Stimulated activated CD8-positive, alpha-beta memory T cell treated with anti-CD3 and anti-CD28 coated beads, Interleukin-12 subunit alpha, Interleukin-12 subunit beta, amount 100 ng/mL, for 4 hours (primary cell): Measurements from ENCODE around the gene PAFAH1B2.

Experiments
- DNase-seq: peaks from one replicate; pipeline ENCODE4 v3.0.0-alpha.2; 2020; ENCODE audit warnings: low read depth

PAFAH1B2 gene

DNA sequence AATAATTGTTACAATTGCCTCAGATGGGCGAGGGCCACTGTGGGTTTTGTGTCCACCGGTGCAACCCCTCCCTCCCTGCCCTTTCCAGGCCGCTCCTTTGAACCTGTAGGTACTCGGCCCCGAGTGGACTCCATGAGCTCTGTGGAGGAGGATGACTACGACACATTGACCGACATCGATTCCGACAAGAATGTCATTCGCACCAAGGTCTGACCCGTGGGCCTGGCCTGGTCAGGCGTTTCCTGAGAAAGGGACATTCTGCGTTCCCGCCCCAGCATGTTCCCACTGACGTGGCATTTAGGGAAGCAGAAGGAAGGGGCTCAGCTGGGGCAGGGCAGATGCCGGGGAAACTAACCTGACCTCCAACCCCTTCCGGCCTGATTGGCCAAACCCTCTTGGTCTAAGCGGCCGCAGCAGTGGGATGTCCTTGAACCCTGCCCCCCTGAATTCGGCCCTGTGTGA is 44.6 kb downstream of the PAFAH1B2 start:
- DNase-seq: no peak

DNA sequence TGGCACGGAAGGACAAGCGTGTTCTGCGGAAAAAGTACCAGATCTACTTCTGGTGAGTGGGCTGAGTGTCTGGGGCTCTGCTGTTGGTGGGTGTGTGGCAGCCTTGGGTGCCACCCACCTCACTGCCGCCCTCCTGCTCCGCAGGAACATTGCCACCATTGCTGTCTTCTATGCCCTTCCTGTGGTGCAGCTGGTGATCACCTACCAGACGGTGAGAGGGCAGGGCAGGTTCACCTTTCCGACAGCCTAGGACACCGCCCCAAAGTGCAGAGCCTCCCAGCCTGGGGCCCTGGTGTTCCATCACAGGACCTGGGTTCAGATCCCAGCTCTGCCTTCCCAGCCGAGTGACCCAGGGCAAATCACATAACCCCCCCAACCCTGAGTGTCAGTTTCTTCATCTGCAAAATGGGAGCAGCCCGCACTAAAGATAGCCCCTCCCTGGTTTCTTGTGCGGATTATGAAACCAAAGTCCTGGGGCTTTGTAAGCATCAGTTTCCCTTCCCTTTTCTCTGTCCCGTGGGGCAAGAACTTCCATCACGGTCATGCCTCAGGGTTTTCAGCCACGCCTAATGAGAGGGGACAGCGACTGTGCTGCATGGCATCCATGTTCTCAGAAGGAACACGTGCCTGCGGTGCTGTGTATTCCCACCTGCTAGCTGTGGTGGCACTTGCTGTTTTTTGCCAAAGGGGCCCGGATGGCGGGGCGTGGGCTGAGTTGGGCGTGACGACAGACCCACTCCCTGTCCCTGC is 45.3 kb downstream of the PAFAH1B2 start:
- no peak for DNase-seq

GRCh38 chr11:117189941-117190544 is 46.0 kb downstream of the PAFAH1B2 start:
- DNase-seq: no peak

GRCh38 chr11:117191680-117192400 is 47.8 kb downstream of the PAFAH1B2 start:
- DNase-seq: no peak

- no peak for DNase-seq
Observed at GRCh38 chr11:117192401-117192875, 48.4 kb downstream of the PAFAH1B2 start.

- DNase-seq: no peak
Observed at GRCh38 chr11:117193130-117194020, 49.3 kb downstream of the PAFAH1B2 start.

GRCh38 chr11:117194267-117194666 is 50.2 kb downstream of the PAFAH1B2 start:
- no peak for DNase-seq

- DNase-seq: no peak
Observed at GRCh38 chr11:117195258-117195657, 51.2 kb downstream of the PAFAH1B2 start.

DNA sequence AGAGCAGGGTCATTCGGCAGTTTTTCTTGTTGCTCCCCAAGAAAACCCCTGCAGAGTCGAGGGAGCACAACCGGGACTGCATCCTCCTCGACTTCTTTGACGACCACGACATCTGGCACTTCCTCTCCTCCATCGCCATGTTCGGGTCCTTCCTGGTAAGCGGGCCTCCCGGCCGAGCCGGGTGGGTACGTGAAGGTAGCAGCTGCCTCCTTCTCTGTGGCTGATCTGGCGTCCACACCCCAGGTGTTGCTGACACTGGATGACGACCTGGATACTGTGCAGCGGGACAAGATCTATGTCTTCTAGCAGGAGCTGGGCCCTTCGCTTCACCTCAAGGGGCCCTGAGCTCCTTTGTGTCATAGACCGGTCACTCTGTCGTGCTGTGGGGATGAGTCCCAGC is 51.7 kb downstream of the PAFAH1B2 start:
- DNase-seq: no peak

DNA sequence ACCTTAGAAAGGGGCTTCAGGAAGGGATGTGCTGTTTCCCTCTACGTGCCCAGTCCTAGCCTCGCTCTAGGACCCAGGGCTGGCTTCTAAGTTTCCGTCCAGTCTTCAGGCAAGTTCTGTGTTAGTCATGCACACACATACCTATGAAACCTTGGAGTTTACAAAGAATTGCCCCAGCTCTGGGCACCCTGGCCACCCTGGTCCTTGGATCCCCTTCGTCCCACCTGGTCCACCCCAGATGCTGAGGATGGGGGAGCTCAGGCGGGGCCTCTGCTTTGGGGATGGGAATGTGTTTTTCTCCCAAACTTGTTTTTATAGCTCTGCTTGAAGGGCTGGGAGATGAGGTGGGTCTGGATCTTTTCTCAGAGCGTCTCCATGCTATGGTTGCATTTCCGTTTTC is 52.9 kb downstream of the PAFAH1B2 start:
- no peak for DNase-seq

GRCh38 chr11:117197516-117198456 is 53.7 kb downstream of the PAFAH1B2 start:
- no peak for DNase-seq

DNA sequence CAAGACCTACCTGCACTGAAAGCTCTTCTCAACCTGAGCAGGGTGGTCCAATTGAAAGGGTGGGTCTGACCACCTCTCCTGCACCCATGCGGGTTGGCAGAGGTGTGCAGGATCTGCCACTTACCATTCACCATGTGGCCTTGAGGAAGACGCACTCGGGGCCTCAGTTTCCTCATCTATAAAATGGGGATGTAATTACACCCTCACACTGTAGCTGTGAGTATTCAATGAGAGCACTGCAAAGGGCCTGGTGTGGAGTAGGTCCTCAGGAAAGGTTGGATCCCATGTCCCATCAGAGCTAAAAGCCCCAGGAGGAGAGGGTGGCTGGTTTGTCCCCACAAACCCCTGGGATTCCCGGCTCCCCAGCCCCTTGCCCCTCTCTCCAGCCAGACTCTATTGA is 54.5 kb downstream of the PAFAH1B2 start:
- no peak for DNase-seq

DNA sequence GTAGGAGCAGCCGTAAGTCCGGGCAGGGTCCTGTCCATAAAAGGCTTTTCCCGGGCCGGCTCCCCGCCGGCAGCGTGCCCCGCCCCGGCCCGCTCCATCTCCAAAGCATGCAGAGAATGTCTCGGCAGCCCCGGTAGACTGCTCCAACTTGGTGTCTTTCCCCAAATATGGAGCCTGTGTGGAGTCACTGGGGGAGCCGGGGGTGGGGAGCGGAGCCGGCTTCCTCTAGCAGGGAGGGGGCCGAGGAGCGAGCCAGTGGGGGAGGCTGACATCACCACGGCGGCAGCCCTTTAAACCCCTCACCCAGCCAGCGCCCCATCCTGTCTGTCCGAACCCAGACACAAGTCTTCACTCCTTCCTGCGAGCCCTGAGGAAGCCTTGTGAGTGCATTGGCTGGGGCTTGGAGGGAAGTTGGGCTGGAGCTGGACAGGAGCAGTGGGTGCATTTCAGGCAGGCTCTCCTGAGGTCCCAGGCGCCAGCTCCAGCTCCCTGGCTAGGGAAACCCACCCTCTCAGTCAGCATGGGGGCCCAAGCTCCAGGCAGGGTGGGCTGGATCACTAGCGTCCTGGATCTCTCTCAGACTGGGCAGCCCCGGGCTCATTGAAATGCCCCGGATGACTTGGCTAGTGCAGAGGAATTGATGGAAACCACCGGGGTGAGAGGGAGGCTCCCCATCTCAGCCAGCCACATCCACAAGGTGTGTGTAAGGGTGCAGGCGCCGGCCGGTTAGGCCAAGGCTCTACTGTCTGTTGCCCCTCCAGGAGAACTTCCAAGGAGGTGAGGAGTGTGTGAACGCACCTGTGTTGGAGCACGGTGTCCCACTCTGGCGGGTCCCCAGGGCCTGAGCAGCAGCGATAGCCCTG is 55.2 kb downstream of the PAFAH1B2 start, which contains the start of gene TAGLN:
Gene TAGLN (plus strand): TSS at position 318 of the 863 bp plus-strand sequence. CDS start 3,644 bp downstream, outside the sequence.
- DNase-seq: no peak

DNA sequence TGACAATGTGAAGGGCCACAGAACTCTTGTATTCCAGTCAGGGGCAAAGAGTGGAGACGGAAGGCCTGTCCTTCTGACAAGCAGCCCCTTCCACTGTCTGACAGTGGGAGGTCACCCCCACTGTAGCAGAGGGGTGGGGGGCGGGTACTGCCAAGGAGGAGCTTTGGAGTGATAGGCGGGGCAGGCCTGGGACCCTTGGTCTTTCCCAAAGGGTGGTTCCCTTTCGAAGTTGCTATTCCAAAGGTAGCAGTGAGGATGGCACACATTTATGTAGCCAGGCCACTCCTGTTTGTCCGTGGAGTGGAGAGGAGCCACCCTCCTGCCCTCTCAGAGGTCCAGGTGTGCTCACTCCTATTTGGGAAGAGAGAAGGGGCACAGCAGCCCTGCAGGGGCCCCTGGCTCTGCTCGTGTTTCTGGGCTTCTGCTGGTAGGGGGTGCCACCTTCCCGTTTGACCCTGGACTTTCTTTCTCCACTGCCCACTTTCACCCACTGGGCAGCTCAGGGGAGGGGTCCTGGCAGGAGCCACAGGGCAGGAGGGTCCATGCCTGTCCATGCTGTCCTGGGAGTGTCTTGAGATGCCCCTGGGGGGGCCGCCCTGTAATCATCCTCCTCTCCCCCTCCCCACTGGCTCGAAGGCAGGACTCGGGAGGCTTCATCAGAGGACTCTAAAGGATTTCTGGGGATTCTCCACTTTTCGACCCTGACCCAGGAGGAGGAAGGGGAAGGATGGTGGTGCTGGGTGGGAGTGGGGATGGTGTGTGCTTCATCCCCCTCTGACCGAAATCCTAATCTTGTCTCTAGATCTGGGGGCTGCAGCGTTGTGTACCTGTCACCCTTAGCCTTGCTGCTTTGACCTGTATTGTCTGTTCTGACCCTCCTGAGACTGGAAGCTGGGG is 56.1 kb downstream of the PAFAH1B2 start:
- no peak for DNase-seq

DNA sequence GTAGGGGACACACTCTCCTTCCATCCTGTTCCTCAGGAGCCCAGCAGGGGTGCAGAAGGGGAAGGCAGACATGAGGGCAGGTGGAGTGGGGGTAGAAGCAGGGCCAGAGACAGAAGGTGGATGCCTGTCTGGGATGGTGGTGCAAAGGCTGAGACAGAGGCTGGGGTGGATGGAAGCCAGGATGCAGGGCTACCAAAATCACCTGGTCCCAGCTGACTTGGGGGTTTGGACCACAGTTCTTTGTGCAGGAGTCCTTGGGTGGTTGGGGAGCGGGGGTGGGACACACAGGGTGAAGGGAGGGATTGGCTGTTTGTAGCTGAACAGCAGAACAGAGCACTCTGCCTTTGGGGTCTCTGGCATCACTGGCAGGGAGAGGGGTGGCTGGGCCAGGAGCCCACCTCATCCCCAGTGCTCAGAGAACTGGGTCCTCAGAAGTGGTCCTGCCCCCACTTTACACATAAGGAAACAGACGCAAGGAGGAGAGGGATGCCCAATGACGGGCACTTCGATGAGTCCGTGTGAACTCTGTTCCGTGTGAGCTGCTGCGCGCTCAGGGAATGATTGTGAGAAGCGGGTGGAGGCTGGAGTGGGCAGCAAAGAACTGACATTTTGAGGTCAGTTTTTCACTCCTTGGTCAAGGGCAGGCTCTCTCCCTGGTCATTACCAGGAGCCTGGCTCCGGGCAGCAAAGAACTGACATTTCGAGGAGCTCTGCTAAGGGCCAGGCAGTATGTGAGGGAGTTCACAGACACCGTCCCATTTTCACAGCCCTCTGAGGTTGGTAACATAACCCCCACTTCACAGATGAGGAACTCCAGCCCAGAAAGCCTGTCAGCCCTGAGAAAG is 56.9 kb downstream of the PAFAH1B2 start:
- no peak for DNase-seq

DNA sequence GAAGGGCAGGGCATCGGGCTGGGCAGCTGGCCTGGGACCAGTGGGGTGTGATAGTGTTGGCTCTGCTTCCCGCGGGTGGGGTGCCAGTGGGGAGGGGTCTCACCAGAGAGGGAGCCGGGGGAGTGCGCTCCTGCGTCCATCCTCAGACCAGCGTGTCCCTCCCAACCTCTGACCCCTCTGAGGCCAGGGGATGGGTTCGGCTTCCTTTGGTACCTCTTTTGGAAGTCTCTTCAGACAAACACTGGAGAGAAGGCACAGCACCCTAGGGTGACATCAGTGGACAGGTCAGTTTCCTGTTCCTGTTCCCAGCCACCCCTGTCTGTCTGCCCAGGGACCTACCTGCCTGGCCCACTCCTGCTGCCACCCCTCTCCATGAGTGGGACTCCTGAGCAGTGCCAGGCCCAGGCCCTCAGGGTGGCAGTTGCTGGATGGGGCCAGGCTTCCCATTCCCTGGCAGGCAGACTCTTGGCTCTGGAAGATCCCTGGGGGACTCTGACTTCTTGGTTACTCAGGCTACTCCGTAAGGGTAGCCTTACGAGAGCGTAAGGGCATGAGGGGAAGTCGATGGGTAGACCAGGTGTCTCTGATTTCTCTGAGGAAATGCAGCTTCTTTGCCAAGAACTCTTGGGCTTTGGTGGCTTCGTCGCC is 57.7 kb downstream of the PAFAH1B2 start:
- DNase-seq: no peak
